ENCODE measurements around the gene SMIM41.

The SMIM41 gene

DNA sequence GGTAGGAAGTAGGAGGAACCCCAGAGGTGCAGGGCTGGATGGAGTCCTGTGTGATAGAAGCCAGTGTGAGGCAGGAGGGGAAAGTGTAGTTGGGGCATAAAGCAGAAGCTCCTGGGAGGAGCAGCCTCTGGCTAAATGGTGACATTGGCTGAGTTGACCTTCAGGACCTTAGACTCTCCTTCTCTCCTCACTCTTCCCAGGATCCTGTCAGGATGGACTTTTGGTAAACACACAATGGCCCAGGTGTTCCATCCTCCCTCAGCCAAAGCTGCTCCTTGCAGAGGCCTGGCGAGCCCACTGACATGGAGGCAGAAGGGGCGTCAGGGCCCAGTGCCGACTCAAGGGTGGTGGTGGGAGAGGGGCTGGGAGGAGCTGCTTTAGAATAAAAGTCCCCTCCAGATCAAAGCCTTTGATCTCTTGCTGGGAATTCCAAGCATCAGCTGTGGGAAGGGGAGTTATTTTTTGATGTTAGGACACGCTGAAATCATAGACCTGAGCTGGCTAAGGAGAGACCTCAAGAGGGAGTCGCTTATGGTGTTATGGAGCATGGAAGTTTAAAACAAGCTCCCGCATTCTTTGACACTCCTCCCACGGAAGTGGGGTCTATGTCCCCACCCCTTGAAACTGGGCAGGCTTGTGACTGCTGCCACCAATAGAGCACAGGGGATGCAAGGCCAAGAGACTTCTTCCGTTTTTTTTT is 44.1 kb downstream of the SMIM41 start:
- no peak for DNase-seq

GRCh38 chr12:52125476-52125900 is 46.0 kb downstream of the SMIM41 start:
- DNase-seq, result no peak

DNA sequence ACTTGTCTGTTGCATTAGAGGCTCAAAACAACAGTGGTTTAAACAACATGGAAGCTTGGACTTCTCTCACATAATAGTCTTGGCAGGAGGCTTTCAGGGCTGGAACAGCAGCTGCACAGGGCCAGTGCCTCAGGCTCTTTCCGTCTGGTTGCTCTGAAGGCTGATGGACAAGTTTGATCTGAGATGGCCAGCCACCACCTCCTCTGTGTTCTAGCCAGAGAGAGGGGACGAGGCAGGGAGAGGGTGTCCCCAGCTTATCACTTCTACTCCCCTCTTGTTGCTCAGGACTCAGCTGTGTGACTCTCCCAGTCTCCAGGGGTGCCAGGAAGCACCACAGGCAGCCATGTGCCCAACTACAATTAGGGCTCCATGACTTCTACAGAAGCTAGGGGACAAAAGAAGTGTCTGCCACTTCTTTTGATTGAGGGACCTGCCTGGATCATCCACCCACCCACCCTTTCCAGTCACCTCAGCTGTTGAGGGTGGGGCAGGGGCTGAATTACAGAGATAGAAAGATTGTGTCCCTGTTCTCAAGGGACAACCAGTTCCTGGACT is 46.6 kb downstream of the SMIM41 start:
- no peak for DNase-seq

- no peak for DNase-seq
Observed at GRCh38 chr12:52126605-52127578, 47.4 kb downstream of the SMIM41 start.

GRCh38 chr12:52127683-52128450 is 48.4 kb downstream of the SMIM41 start:
- DNase-seq, result no peak

- no peak for DNase-seq
Observed at GRCh38 chr12:52130711-52131110, 51.2 kb downstream of the SMIM41 start.

- DNase-seq, result no peak
Observed at GRCh38 chr12:52132754-52133161, 53.3 kb downstream of the SMIM41 start.

GRCh38 chr12:52137746-52138145 is 58.2 kb downstream of the SMIM41 start:
- no peak for DNase-seq

GRCh38 chr12:52139147-52139546 is 59.6 kb downstream of the SMIM41 start:
- DNase-seq, result no peak

DNA sequence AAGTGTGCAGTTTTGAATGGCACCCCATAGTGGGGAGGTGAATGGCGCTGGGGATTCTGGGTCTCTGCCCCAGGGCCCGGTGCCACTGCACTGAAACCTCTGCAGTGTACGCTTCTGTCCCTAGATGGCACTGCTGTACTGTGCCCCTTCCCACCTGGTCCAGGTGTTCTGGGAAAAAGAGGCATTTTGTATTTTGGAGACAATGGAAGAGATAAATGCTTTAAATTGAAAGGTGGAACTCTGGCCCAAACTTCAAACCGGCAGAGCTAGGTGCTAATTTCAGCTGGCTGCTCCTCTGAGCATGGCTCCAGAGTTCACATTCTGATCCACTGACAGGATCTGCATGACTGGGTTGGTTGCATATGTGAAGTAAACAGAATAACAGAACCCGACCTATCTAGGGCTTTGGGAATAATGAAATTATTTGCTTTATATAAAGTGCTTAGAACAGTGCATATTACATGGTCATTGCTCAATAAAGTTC is 60.1 kb downstream of the SMIM41 start:
- peak; percentile 48 for DNase-seq

GRCh38 chr12:52141306-52141705 is 61.8 kb downstream of the SMIM41 start:
- no peak for DNase-seq

- DNase-seq, result no peak
Observed at GRCh38 chr12:52141875-52142274, 62.4 kb downstream of the SMIM41 start.

DNA sequence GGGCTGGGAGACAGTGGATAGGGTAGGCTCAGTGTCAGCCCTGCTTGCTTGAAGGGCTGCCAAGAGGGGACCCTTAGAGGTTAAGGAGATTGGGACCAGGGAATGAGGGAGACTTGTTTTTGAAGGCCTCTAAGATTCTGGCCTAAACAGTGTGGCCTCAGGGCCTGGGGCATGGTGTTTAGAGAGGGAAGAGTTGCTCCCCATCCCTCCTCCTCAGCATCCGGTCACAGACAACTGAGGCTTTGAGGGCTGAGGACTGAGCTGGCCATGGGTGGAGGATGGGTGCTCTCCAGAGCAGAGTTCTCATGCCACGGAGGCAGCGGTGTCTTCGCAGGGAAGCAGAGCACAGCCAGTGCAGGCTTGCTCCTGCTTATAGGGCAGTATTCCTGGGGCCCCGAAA is 62.9 kb downstream of the SMIM41 start:
- no peak for DNase-seq

GRCh38 chr12:52144512-52145227 is 65.2 kb downstream of the SMIM41 start:
- no peak for DNase-seq

DNA sequence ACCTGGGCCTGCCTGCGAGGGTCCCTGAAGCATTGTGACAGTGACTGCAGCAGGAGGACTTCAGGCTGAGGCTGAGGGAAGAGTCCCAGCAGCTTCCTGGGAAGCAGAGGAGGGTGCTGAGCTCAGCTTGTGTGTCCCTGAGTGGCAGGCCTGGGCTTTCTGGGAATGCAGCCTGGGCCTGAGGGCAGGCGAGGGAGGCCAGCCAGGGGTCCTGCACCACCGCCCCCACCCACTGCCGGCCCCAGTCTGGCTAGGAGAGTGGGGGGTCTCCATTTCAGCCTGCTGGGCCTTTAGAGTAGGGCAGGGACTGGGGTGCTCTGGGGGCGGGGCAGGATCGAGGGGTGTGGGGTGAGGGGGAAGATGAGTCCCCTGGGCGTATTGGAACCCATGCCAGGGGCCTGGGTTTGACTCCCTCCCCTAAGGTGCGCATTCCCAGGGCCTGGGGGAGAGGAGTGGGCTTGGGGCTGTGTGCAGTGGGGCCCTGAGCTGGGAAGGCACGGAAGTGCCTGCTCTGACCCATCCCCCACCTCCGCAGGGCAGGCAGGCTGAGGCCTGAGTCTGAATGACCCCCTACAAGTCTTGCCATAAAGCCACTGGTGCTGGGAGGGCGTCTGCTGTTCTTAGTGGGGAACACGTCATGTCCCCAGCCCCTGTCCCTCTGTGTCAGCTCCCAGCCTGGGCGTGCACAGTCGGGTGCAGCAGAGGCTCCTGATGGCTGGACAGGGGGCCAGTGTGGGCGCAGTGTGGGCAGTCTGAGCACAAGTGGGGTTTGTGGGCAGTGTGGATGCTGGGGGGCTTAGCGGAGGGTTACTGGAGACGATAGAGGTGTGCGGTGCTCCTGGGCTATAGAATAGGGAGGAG is 66.0 kb downstream of the SMIM41 start:
- no peak for DNase-seq

DNA sequence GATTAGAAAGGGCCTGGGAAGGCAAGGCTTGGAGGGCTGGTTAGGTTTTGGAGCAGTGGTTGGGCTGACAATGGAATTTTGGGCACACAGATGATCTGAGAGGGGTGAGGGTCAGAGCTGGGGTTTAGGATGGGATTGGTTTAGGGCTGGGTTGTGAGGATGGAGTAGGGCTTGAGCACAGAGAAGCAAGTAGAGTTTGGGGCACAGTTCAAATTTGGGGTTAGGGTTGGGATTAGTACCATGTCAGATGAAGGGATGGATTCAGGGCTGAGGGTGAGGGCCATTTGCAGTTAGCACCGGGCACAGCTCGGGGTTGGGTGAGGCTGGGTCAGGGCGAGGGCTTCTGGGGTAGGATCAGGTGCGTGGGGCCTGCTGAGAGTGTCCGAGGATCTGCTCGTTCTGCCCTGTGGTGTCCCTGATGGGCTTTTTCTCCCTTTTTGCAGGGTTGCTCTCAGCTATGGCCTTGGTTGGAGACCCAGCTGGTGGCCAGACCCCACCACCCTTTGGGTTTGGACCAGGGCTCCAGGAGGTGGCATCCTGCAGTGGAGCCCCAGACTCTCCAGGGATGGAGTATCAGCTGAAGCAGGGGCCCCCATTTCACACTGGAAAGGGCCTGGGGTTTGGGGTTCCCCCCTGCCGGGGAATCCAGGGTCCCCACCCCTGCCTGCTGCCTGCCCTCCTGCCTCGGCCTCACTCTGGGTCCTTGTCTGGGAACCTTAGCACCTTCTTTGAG is 66.8 kb downstream of the SMIM41 start:
- no peak for DNase-seq

GRCh38 chr12:52146822-52147366 is 67.4 kb downstream of the SMIM41 start:
- DNase-seq, result no peak

GRCh38 chr12:52147367-52147963 is 68.0 kb downstream of the SMIM41 start:
- no peak for DNase-seq

- no peak for DNase-seq
Observed at GRCh38 chr12:52147964-52148463, 68.5 kb downstream of the SMIM41 start.
